GM19395 (cell line): ENCODE results near the gene COLEC12.

Source experiments
- ATAC-seq: cut with Tn5 transposase; IDR thresholded peaks from one replicate; pipeline ENCODE4 v1.9.1; 2021; ENCODE audit warnings: mild to moderate bottlenecking, moderate library complexity; ENCODE audit not compliant: unreplicated experiment

COLEC12 gene

GRCh38 chr18:506801-507200, 6.3 kb upstream of the COLEC12 start:
- ATAC-seq: no peak

GRCh38 chr18:506264-506663, 5.8 kb upstream of the COLEC12 start:
- no peak for ATAC-seq

GRCh38 chr18:505483-506122, 5.1 kb upstream of the COLEC12 start:
- peak; percentile 90 for ATAC-seq

- no peak for ATAC-seq
Observed at GRCh38 chr18:501406-501714, 859 bp upstream of the COLEC12 start.

- ATAC-seq: no peak
Observed at GRCh38 chr18:499776-500631, 497 bp downstream of the COLEC12 start.

- no peak for ATAC-seq
Observed at GRCh38 chr18:498931-499775, 1.3 kb downstream of the COLEC12 start.

- no peak for ATAC-seq
Observed at GRCh38 chr18:497688-498087, 2.8 kb downstream of the COLEC12 start.

GRCh38 chr18:495452-495851, 5.0 kb downstream of the COLEC12 start:
- ATAC-seq: no peak

- ATAC-seq: no peak
Observed at GRCh38 chr18:495017-495416, 5.5 kb downstream of the COLEC12 start.

GRCh38 chr18:493986-494983, 6.2 kb downstream of the COLEC12 start:
- no peak for ATAC-seq

GRCh38 chr18:492451-492850, 8.1 kb downstream of the COLEC12 start:
- no peak for ATAC-seq

GRCh38 chr18:490624-491023, 9.9 kb downstream of the COLEC12 start:
- no peak for ATAC-seq

GRCh38 chr18:490024-490366, 10.5 kb downstream of the COLEC12 start:
- ATAC-seq: no peak

GRCh38 chr18:489244-490023, 11.1 kb downstream of the COLEC12 start:
- no peak for ATAC-seq

- no peak for ATAC-seq
Observed at GRCh38 chr18:486929-487740, 13.4 kb downstream of the COLEC12 start.

GRCh38 chr18:484749-485464, 15.6 kb downstream of the COLEC12 start:
- peak; percentile 57 for ATAC-seq

GRCh38 chr18:478681-479080, 21.8 kb downstream of the COLEC12 start:
- ATAC-seq: no peak

GRCh38 chr18:477565-477964, 22.9 kb downstream of the COLEC12 start:
- no peak for ATAC-seq
